22Rv1 (cell line): ENCODE measurements around the gene CNTN1.

Experiments
- ZFX ChIP-seq: fragments of 450-650 bp; IDR thresholded peaks from 2 replicates; pipeline ENCODE4 v1.6.1; 2017; ENCODE audit warnings: antibody characterized with exemption, borderline replicate concordance
- TF ChIP-seq, protein P1 (sequence below): fragments of 450-650 bp; IDR thresholded peaks from 2 replicates; pipeline ENCODE4 v1.5.1; 2017; ENCODE audit warnings: mild to moderate bottlenecking

DNA sequence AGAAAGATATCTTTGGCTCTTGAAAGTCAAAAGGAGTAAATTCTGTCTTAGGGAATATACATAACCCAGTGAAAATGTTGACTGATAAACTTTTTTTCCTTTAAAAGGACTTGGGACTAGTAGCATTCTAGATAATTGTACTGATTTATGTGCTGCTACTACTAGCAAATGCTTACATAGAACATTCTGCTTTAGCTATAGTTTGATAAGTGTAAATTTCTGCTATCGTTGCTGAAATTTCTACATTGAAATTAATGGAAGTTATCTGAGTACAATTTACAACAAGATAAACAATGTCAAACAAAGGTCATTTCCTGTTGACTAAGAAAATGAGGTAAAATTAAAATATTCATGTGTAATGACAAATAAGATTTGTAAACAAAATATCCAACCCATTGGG, 48.3 kb upstream of the CNTN1 start:
- TF ChIP-seq, protein P1, sequence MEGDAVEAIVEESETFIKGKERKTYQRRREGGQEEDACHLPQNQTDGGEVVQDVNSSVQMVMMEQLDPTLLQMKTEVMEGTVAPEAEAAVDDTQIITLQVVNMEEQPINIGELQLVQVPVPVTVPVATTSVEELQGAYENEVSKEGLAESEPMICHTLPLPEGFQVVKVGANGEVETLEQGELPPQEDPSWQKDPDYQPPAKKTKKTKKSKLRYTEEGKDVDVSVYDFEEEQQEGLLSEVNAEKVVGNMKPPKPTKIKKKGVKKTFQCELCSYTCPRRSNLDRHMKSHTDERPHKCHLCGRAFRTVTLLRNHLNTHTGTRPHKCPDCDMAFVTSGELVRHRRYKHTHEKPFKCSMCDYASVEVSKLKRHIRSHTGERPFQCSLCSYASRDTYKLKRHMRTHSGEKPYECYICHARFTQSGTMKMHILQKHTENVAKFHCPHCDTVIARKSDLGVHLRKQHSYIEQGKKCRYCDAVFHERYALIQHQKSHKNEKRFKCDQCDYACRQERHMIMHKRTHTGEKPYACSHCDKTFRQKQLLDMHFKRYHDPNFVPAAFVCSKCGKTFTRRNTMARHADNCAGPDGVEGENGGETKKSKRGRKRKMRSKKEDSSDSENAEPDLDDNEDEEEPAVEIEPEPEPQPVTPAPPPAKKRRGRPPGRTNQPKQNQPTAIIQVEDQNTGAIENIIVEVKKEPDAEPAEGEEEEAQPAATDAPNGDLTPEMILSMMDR = no peak
- TF ChIP-seq ZFX = no peak
